HG02610 (cell line): ENCODE measurements around the gene TSACC.

ENCODE experiments used
- ATAC-seq: cut with Tn5 transposase; IDR thresholded peaks from one replicate; pipeline ENCODE4 v1.9.1; 2021; ENCODE audit warnings: mild to moderate bottlenecking, moderate library complexity; ENCODE audit not compliant: unreplicated experiment

TSACC gene

GRCh38 chr1:156391701-156392100, 53.4 kb downstream of the TSACC start:
- ATAC-seq: no peak

- ATAC-seq: no peak
Observed at GRCh38 chr1:156392452-156392853, 54.1 kb downstream of the TSACC start.

GRCh38 chr1:156393095-156393494, 54.8 kb downstream of the TSACC start:
- no peak for ATAC-seq

GRCh38 chr1:156394082-156394481, 55.8 kb downstream of the TSACC start:
- no peak for ATAC-seq

- ATAC-seq: no peak
Observed at GRCh38 chr1:156394835-156395461, 56.6 kb downstream of the TSACC start.
